Heart left ventricle (tissue), 16 donors: ENCODE measurements around the gene NTM. TPM values are rescaled to one million over a fixed set of nuclear protein-coding genes. Genes with fewer than 3 reads are reported as not detected.

Source experiments
- ATAC-seq, 4 donors: fragments of 200-7000 bp; cut with Tn5 transposase; one replicate each; pipeline ENCODE4 v1.9.1; 2020 to 2022; ENCODE audit warnings: moderate library complexity in 4 of 4, mild to moderate bottlenecking in 3 of 4, moderate number of reproducible peaks in 1 of 4
- DNase-seq, 5 donors: peaks; one replicate each; pipeline ENCODE4 v3.0.0-alpha.2; 2020
- H3K27ac ChIP-seq, 12 donors: fragments of 200-600 bp; sonication (generic) in 4 of 12; one replicate each; pipeline versions ENCODE4 v1.5.0 to v1.8.0; 2016 to 2022; ENCODE audit warnings: mild to moderate bottlenecking in 2 of 12
- H3K27me3 ChIP-seq, 9 donors: fragments of 200-600 bp; sonication (generic) in 2 of 9; one replicate each; pipeline versions ENCODE4 v1.5.1 to v1.8.0; 2016 to 2022; ENCODE audit warnings: mild to moderate bottlenecking in 3 of 9
- H3K36me3 ChIP-seq, 9 donors: fragments of 200-600 bp; sonication (generic) in 2 of 9; one replicate each; pipeline versions ENCODE4 v1.5.0 to v1.8.0; 2018 to 2022; ENCODE audit warnings: mild to moderate bottlenecking in 2 of 9
- H3K4me1 ChIP-seq, 12 donors: fragments of 200-600 bp; sonication (generic) in 4 of 12; one replicate each; pipeline versions ENCODE4 v1.5.0 to v1.8.0; 2016 to 2022; ENCODE audit warnings: mild to moderate bottlenecking in 3 of 12
- H3K4me3 ChIP-seq, 12 donors: fragments of 200-600 bp; sonication (generic) in 4 of 12; one replicate each; pipeline versions ENCODE4 v1.5.0 to v1.8.0; 2017 to 2022; ENCODE audit warnings: mild to moderate bottlenecking in 9 of 12, moderate library complexity in 4 of 12
- H3K9me3 ChIP-seq, 12 donors: fragments of 200-600 bp; sonication (generic) in 4 of 12; one replicate each; pipeline versions ENCODE4 v1.5.0 to v1.8.0; 2016 to 2022; ENCODE audit warnings: mild to moderate bottlenecking in 1 of 12
- CTCF ChIP-seq, 12 donors: fragments of 200-600 bp; sonication (generic) in 4 of 12; IDR thresholded peaks; one replicate each; pipeline versions ENCODE4 v1.5.0 to v1.8.0; 2018 to 2022; ENCODE audit warnings: antibody characterized with exemption in 12 of 12, mild to moderate bottlenecking in 5 of 12
- POLR2A ChIP-seq, 2 donors: fragments of 450-650 bp; IDR thresholded peaks; one replicate each; pipeline ENCODE4 v1.6.1; 2017; ENCODE audit warnings: antibody characterized with exemption in 2 of 2, mild to moderate bottlenecking in 2 of 2, moderate library complexity in 2 of 2
- WGBS, 4 donors: extraction: QIAGEN DNeasy Blood & Tissue Kit in 2 of 4; methylation state at CpG; one replicate each; pipeline versions ENCODE4 v1.1.5 to v1.1.7; 2013 to 2018; 5-methylcytosine and 5-hydroxymethylcytosine counted together
- intact Hi-C, 10 donors: fragments of 100-400 bp; cut with DNase I; formaldehyde crosslinking; loops; one replicate each; pipeline versions ENCODE4 v1.11.1 to v1.14.2; 2022
- polyA plus RNA-seq, 2 donors: library from polyadenylated mRNA; stranded (reverse); fragments of 200-250 nt; gene quantifications; one replicate each; pipeline ENCODE4 v1.2.3, GENCODE V29; 2013
- total RNA-seq, 9 donors: library from RNA; depleted of rRNA in 2 of 9; stranded (reverse); fragments of >200 nt in 2 of 9; fragmentation: NEBNext Ultra II Directional in 3 of 9; extraction: Animal tissue kit (Norgen Biotek cat#: 25700) in 3 of 9; gene quantifications; one replicate each; pipeline versions ENCODE4 v1.1.0 to v1.2.4, GENCODE V29; 2016 to 2023
- donor health status: ischemic (EF 13 %, LVEDD 7.1; RV severe dilation, severe dysfunction).
- donor health status: healthy with polysubstance abuse.
- donor health status: DM: no; HTN: yes; CAD: no.
- donor health status: DM: no; HTN: no; CAD: no.
- donor health status: ischemic (EF 25% LVEDD 6.9; RV normal size, moderate dysfunction).
- donor health status: ischemic (EF 25% LVEDD 5.7; RV mildly dilated, moderate dysfunction).
- donor health status: healthy.
- donor health status: DM: yes; HTN: yes; CAD: no.
- donor health status: ischemic (EF 35%, LVEDD 5.7; RV mildly dilated, moderate dysfunction).
- donor health status: nonischemic (EF 11% LVEDD 7.7; RV severe dilation, severe dysfunction).
- donor health status: DM: yes; HTN: yes; CAD: no.
- donor health status: PGD.
- donor health status: ischemic (EF 29% LVEDD 5.4; RV normal size, mild dysfunction).
- donor health status: nonischemic (EF 23%, LVEDD 6.1; RV moderate dilation, normal function).

Gene NTM
- total and polyA plus RNA-seq, 11 donors: 0.40 to 7.7 (median 1.5) TPM

GRCh38 chr11:131951121-131951520 lies 580.7 kb downstream of the NTM start:
- Histone ChIP-seq H3K27me3 (no peaks in the 10 kb centered on the region), H3K36me3 (no peaks in the 10 kb centered on the region), H3K27ac (no peak overlapping the region), H3K9me3 (no peaks in the 10 kb centered on the region), H3K4me1 (no peaks in the 10 kb centered on the region), H3K4me3 (no peak overlapping the region)
- 86 to 89% (median 88%) methylated on average over 2 of the region's 2 CpGs for WGBS, 4 donors
- TF ChIP-seq CTCF (IDR thresholded peaks at IDR 0.05) (no peak), POLR2A (IDR thresholded peaks at IDR 0.05) (no peak)
- ATAC-seq: no peak
- intact Hi-C loops: no loop called here
- DNase-seq: no peak

- ATAC-seq (no peak), DNase-seq (no peak)
- H3K4me3 ChIP-seq: no peak overlapping the region
- no peak for TF ChIP-seq CTCF (IDR thresholded peaks at IDR 0.05)
- TF ChIP-seq POLR2A (IDR thresholded peaks at IDR 0.05): no peak
- H3K9me3 ChIP-seq: no peaks in the 10 kb centered on the region
- 82 to 86% (median 85%) methylated on average over 10 of the region's 10 CpGs for WGBS, 4 donors
- H3K4me1 ChIP-seq: no peaks in the 10 kb centered on the region
- intact Hi-C loops: no loop called here
- no peaks in the 10 kb centered on the region for H3K36me3 ChIP-seq
- no peaks in the 10 kb centered on the region for H3K27me3 ChIP-seq
- H3K27ac ChIP-seq: no peak overlapping the region
Measured at GRCh38 chr11:131954146-131954545, 583.7 kb downstream of the NTM start.

- no peaks in the 10 kb centered on the region for H3K4me1 ChIP-seq
- no peak for DNase-seq
- TF ChIP-seq POLR2A (IDR thresholded peaks at IDR 0.05): no peak
- TF ChIP-seq CTCF (IDR thresholded peaks at IDR 0.05): no peak
- no peaks in the 10 kb centered on the region for H3K36me3 ChIP-seq
- no peaks in the 10 kb centered on the region for H3K9me3 ChIP-seq
- no peak for ATAC-seq
- no peak overlapping the region for H3K4me3 ChIP-seq
- intact Hi-C loops: no loop called here
- no peaks in the 10 kb centered on the region for H3K27me3 ChIP-seq
- H3K27ac ChIP-seq: no peak overlapping the region
- 43 to 48% (median 44%) methylated on average over 6 of the region's 6 CpGs for WGBS, 4 donors
Measured at GRCh38 chr11:131955904-131956303, 585.5 kb downstream of the NTM start.

- no peak overlapping the region for H3K4me3 ChIP-seq
- no peaks in the 10 kb centered on the region for H3K9me3 ChIP-seq
- 88 to 94% (median 92%) methylated on average over 2 of the region's 2 CpGs for WGBS, 4 donors
- H3K27me3 ChIP-seq: no peaks in the 10 kb centered on the region
- no peaks in the 10 kb centered on the region for H3K36me3 ChIP-seq
- no peaks in the 10 kb centered on the region for H3K4me1 ChIP-seq
- intact Hi-C loops: no loop called here
- no peak for DNase-seq
- no peak for ATAC-seq
- H3K27ac ChIP-seq: no peak overlapping the region
- TF ChIP-seq CTCF (IDR thresholded peaks at IDR 0.05) (no peak), POLR2A (IDR thresholded peaks at IDR 0.05) (no peak)
Measured at GRCh38 chr11:131957201-131957600, 586.8 kb downstream of the NTM start.
